HG02938 (cell line): ENCODE measurements around the gene TMEM134.
"Not testable (repeated sequence)": the region's sequence is repeated elsewhere in the genome, so short reads cannot be mapped to it uniquely, and the experiment has no call there.

Experiments
- ATAC-seq: cut with Tn5 transposase; IDR thresholded peaks from one replicate; pipeline ENCODE4 v1.9.1; 2021; ENCODE audit warnings: mild to moderate bottlenecking, moderate library complexity; ENCODE audit not compliant: unreplicated experiment

The TMEM134 gene

DNA sequence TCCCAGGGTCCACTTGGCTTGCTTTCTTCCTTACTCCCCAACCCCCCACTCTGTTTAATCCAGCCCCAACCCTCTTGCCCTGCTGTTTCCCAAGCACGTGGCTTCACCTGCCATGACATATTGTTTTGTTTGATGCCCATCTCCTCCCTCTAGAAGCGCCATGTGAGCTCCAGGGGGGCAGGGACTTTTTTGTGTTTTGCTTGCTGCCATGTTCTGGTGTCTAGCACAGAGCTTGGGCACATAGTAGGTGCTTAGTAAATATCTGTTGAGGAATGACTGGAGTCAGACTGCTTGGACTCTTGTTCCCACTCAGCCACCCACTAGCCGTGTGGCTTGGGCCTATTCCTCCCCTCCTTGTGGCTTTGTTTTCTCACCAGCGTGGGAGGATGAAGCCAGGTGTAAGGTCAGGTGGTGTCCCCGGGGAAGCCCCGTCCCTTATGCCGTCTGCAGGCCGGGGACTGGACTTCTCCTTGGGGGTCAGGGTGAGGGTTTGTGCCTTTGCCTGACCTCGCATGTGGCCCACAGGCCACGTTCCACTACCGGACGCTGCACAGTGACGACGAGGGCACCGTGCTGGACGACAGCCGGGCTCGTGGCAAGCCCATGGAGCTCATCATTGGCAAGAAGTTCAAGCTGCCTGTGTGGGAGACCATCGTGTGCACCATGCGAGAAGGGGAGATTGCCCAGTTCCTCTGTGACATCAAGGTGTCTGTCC, 17.6 kb upstream of the TMEM134 start:
- no peak for ATAC-seq

GRCh38 chr11:67485873-67486361, 16.9 kb upstream of the TMEM134 start:
- not testable (repeated sequence) for ATAC-seq

DNA sequence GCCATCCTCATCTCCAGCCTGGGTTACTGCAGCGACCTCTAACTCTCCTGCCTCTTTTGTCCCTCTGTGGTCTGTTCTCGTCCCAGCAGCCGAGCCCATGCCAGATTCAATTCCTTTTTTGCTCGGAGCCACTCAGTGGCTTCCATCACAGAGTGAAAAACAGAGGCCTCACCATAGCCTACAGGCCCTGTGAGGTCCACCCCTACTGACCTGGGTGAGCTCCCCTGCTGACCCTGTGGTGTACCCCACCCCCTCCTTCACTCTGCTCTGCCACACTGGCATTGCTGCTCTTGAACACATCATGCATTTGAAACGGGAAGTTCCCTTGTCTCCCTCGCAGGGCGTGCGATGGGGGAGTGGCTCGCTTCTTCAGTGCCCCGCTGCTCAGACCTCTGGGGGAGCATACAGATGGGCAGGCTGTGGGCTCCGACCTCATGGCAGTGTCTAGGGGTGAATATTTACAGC, 15.8 kb upstream of the TMEM134 start:
- no peak for ATAC-seq

- no peak for ATAC-seq
These were observed 15.0 kb upstream of the TMEM134 start for GRCh38 chr11:67483831-67484665.

DNA sequence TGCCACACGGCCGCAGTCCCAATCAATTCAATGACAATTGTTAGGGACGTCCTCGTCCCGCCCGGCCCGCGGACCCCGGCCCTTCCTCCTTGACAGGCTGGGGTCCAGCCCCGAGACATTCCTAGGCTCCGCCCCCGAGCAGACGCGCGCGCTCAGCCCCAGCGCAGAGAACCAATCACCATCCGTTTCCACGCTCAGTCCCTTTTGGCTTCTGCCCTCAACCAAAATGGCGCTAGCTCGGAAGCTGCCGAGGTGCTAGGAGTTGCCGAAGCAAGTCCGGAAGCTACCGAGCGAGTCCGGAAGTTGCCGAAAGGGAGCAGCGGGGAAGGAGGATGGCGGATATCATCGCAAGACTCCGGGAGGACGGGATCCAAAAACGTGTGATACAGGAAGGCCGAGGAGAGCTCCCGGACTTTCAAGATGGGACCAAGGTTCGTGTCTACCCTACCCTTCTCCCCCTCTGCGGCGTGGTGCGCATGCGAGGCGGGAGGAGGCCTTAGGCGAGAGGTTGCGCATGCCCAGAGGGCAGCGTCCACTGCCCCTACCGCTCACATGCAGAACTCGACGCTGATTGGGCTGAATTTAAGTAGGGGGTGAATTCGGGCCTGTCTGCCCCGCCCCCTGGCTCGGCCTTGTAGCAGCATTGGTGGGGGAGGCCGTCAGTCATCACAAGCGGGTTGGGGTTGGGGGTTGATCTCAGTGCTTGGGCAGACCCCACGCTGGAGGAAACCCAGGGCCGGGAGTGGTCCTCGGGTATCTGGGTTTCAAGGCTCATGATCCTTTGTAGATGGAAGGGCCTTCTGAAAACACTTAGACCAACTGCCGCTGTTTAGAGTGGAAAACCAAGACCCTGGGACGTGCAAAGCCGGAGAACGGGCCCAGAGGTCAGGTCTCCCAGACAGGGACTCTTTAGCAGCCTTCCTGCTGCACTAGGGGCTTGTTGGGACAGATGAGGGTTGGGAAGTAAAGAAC, 14.1 kb upstream of the TMEM134 start, which contains the start of gene AIP:
TSS of gene AIP (plus strand) at position 200 of the 972 bp plus-strand sequence. CDS start at position 333, 133 bp downstream.
- peak; percentile 63 for ATAC-seq

DNA sequence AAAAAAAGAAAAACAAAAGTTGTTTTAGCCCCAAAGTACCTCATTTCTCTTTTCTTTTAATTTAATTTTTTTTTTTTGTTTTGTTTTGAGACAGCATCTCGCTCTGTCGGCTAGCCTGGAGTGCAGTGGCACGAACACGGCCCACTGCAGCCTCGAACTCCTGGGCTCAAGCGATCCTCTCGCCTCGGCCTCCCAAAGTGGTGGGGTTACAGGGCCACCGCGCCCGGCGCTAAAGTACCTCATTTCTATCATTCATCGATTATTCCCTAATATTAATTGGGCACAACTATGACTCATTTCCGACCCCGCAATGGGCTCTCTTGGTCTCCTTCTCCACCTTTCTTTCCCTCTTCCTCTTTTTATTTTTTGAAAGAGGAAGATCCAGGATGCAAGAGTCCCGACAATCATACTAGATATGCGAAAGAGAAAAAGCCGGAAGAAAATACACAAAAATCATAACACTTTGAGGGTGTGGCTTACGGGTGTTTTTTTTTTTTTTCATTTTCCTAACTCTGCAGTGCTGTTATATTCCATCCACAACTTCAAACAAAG, 13.3 kb upstream of the TMEM134 start:
- peak; percentile 7 for ATAC-seq

GRCh38 chr11:67477344-67478050, 8.4 kb upstream of the TMEM134 start:
- not testable (repeated sequence) for ATAC-seq

DNA sequence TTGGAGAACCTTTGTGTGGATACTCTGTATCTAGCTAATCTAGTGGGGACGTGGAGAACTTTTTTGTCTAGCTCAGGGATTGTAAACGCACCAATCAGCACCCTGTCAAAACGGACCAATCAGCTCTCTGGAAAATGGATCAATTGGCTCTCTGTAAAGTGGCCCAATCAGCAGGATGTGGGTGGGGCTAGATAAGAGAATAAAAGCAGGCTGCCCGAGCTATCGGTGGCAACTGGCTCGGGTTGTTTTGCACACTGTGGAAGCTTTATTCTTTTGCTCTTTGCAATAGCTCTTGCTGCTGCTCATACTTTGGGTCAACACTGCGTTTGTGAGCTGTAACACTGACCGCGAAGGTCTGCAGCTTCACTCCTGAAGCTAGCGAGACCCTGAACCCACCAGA, 7.6 kb upstream of the TMEM134 start:
- ATAC-seq: not testable (repeated sequence)

DNA sequence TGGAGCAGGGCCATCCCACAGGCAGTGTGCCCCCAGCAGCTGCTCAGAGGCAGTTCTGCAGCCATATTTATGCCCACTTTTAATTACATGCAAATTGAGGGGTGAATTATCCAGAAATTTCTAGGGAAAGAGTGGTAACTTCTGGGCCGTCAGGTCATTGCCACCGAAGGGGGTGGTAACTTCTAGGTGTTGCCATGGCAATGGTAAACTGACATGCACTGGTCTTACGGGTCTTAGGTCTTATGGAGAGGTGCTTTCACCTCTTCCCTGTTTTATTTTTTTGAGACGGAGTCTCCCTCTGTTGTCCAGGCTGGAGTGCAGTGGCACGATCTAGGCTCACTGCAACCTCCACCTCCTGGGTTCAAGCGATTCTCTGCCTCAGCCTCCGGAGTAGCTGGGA, 3.8 kb upstream of the TMEM134 start:
- no peak for ATAC-seq

GRCh38 chr11:67470337-67471002, 1.4 kb upstream of the TMEM134 start:
- no peak for ATAC-seq

DNA sequence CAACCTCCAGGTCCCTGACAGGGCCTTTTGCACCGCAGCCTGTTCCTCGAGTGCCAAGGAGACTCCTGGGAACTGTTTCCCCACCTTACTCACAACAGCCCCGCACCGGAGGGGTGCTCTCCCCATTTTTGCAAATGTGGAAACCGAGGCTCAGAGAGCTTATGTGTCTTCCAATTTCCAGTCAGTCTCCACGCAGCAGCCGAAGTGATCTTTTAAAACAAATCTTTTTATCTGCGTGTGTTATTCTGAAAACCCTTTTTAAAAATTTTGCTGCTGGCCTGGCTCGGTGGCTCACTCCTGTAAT, 409 bp upstream of the TMEM134 start:
- ATAC-seq: no peak

DNA sequence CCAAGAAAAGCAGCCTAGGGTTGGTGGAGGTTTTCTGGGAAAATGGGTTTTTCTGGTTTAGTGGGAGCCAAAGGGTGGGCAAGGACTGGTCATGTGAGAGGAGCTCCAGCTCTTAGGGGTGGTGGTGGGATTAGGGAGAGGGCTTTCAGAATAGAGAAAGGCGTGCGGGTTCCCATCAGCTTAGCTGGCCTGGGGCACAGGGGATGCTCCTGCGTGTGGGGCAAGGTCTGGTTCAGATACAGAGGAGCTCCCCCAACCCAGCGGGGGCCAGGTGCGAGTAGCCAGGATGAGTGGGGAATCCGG, 644 bp downstream of the TMEM134 start:
- ATAC-seq: no peak

DNA sequence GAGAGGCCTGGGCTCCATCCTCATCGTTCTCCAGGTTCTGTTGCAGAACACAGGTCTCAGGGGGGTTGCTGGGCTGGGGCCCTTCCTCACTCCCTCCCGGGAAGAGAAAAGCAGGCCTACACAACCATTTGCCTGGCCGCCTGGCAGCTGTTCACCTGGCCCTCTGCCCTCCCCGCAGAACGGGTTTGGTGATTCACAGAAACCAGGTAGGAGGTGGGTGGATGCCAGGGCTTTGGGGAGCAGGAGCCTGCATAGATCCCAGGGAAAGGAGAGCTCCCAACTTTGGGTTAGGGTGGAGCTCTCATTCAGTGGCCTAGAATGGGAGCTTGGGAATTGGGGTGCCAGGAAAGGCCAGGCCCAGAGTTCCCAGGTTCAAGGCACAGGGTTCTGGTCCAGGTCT, 995 bp downstream of the TMEM134 start:
- no peak for ATAC-seq

GRCh38 chr11:67466962-67467771, 1.9 kb downstream of the TMEM134 start:
- no peak for ATAC-seq

DNA sequence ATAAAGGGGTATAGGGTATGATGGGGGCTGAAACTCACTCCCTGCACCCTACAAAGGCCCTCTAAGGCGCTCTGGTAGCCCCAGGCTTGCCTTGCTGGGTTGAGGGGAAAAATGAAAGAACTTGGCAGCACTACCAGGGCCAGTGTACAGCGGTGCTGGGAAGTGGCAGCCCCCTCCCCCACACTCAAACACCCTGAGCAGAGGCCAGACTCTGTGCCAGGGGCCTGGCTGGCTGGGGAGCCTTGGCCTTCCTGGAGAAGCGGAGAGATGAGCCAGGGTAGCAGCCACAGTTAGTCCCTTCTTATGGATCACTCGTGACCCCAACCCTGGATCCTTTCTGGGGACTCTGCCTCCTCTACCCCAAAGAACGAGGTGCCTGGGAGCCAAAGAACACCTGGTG, 2.7 kb downstream of the TMEM134 start:
- ATAC-seq: no peak

DNA sequence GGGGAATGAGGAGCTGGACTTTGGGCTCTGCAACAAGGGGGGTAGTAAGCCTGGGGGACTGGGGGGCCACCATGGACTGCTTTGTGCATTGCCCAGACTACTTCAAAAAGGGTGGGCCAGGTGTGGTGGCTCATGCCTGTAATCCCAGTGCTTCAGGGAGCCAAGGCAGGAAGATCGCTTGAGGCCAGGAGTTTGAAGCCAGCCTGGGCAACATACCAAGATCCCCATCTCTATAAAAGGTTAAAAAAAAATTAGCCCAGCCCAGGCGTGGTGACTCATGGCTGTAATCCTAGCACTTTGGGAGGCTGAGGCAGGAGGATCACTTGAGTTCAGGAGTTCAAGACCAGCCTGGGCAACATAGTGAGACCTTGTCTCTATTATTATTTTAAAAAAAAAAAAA, 3.5 kb downstream of the TMEM134 start:
- ATAC-seq: not testable (repeated sequence)

DNA sequence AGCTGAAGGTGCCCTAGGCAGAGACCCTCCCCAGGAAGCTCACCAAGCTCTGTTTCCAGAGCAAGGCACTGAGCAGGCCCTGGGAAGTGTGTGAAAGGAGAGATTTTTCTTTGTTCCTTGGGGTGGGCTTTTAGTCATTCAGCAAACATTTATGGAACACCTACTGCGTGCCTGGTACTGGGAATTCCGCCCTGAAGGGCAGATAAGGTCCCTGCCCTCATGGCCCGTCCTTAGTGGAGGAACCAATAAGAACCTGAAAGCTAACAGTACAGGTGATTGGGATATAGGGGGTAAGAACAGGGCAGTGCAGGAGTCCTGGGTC, 3.9 kb downstream of the TMEM134 start:
- ATAC-seq: no peak

GRCh38 chr11:67464411-67465188, 4.5 kb downstream of the TMEM134 start:
- peak; percentile 54 for ATAC-seq
